Upper lobe of left lung (tissue), 6 donors: ENCODE results near the gene TMEM247. TPM values are rescaled to one million over a fixed set of nuclear protein-coding genes. Genes with fewer than 3 reads are reported as not detected.

Experiments used
- ATAC-seq, 2 donors: fragments of 200-7000 bp; cut with Tn5 transposase; one replicate each; pipeline ENCODE4 v1.9.1; 2022; ENCODE audit warnings: mild to moderate bottlenecking in 2 of 2, moderate library complexity in 2 of 2; ENCODE audit not compliant: low FRiP score in 2 of 2
- DNase-seq, 2 donors: peaks; one replicate each; pipeline ENCODE4 v3.0.0-alpha.2; 2019 to 2020
- H3K27ac ChIP-seq, 4 donors: fragments of 200-600 bp; sonication (generic); one replicate each; pipeline ENCODE4 v1.5.1; 2016 to 2019
- H3K27me3 ChIP-seq, 4 donors: fragments of 200-600 bp; sonication (generic); one replicate each; pipeline ENCODE4 v1.5.1; 2017 to 2019
- H3K36me3 ChIP-seq, 4 donors: fragments of 200-600 bp; sonication (generic); one replicate each; pipeline ENCODE4 v1.5.1; 2016 to 2019
- H3K4me1 ChIP-seq, 4 donors: fragments of 200-600 bp; sonication (generic); one replicate each; pipeline ENCODE4 v1.5.1; 2018 to 2019
- H3K4me3 ChIP-seq, 4 donors: fragments of 200-600 bp; sonication (generic); one replicate each; pipeline ENCODE4 v1.5.1; 2017 to 2019; ENCODE audit warnings: mild to moderate bottlenecking in 2 of 4, moderate library complexity in 1 of 4
- H3K9me3 ChIP-seq, 4 donors: fragments of 200-600 bp; sonication (generic); one replicate each; pipeline ENCODE4 v1.5.1; 2018 to 2019
- EP300 ChIP-seq, 4 donors: sonication (generic); formaldehyde crosslinking; IDR thresholded peaks; one replicate each; pipeline ENCODE4 v1.5.1; 2017; ENCODE audit warnings: antibody characterized with exemption in 4 of 4, control low read depth in 2 of 4
- POLR2A ChIP-seq, 4 donors: fragments of 450-650 bp; IDR thresholded peaks; one replicate each; pipeline ENCODE4 v1.5.1; 2016 to 2017; ENCODE audit warnings: antibody characterized with exemption in 4 of 4, mild to moderate bottlenecking in 2 of 4
- POLR2AphosphoS5 ChIP-seq, 2 donors: sonication (generic); formaldehyde crosslinking; IDR thresholded peaks; one replicate each; pipeline ENCODE4 v1.5.1; 2017; ENCODE audit warnings: antibody characterized with exemption in 2 of 2
- WGBS, 2 donors: methylation state at CpG; one replicate each; pipeline ENCODE4 v1.1.5; 2017 to 2018; 5-methylcytosine and 5-hydroxymethylcytosine counted together
- total RNA-seq, 6 donors: library from RNA; depleted of rRNA in 4 of 6; stranded (reverse); fragments of >200 nt in 4 of 6; gene quantifications; one replicate each; pipeline versions ENCODE4 v1.1.0 to v1.2.1, GENCODE V29; 2016 to 2021
- TF ChIP-seq, protein P1 (sequence below), 6 experiments: fragments of 450-650 bp in 4 of 6; fragments of 200-600 bp in 2 of 6; sonication (generic) in 2 of 6; IDR thresholded peaks; one replicate each; pipeline ENCODE4 v1.5.1; 2016 to 2019; ENCODE audit warnings: antibody characterized with exemption in 6 of 6
- donor health status: DM: no; HTN: no; CAD: no; lungs with moderate emphysema.
- donor health status: DM: no; HTN: yes; CAD: no; lungs with severe emphysema.

Gene TMEM247
- total RNA-seq, 6 donors from 2014 or later, result not detected

DNA sequence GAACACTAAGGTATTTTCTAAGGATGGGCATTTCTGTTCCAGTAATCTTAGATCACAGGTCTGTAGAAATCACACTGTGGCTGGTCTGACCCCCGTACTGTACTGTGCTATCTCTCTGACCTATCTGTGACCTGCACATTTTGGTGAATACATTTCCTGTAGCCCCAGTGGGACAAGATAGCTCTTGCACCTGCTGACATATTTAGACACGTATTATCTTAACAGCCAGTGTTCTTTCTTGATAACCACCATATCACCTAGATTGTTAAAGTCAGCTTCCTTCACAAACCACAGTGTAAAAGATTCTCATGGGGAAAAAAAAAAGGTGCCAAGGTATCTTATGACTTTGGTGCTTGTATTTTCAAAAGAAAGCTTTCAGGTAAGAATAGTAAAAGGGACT is 39.8 kb upstream of the TMEM247 start:
- WGBS, 2 donors, result 48 to 52% methylated on average over 2 of the region's 2 CpGs
- H3K9me3 ChIP-seq, result no peaks in the 10 kb centered on the region
- no peaks in the 10 kb centered on the region for H3K27me3 ChIP-seq
- no peak overlapping the region for H3K27ac ChIP-seq
- H3K36me3 ChIP-seq, result no peaks in the 10 kb centered on the region
- DNase-seq (no peak), ATAC-seq (no peak)
- no peak for TF ChIP-seq POLR2A (IDR thresholded peaks at IDR 0.05)
- TF ChIP-seq EP300 (IDR thresholded peaks at IDR 0.05), result no peak
- TF ChIP-seq POLR2AphosphoS5 (IDR thresholded peaks at IDR 0.05), result no peak
- TF ChIP-seq, protein P1, sequence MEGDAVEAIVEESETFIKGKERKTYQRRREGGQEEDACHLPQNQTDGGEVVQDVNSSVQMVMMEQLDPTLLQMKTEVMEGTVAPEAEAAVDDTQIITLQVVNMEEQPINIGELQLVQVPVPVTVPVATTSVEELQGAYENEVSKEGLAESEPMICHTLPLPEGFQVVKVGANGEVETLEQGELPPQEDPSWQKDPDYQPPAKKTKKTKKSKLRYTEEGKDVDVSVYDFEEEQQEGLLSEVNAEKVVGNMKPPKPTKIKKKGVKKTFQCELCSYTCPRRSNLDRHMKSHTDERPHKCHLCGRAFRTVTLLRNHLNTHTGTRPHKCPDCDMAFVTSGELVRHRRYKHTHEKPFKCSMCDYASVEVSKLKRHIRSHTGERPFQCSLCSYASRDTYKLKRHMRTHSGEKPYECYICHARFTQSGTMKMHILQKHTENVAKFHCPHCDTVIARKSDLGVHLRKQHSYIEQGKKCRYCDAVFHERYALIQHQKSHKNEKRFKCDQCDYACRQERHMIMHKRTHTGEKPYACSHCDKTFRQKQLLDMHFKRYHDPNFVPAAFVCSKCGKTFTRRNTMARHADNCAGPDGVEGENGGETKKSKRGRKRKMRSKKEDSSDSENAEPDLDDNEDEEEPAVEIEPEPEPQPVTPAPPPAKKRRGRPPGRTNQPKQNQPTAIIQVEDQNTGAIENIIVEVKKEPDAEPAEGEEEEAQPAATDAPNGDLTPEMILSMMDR (IDR thresholded peaks at IDR 0.05), result no peak
- H3K4me3 ChIP-seq, result no peak overlapping the region
- peaks cover 0 to 7% (median 0%) of the 10 kb centered on the region in 4 donors for H3K4me1 ChIP-seq

DNA sequence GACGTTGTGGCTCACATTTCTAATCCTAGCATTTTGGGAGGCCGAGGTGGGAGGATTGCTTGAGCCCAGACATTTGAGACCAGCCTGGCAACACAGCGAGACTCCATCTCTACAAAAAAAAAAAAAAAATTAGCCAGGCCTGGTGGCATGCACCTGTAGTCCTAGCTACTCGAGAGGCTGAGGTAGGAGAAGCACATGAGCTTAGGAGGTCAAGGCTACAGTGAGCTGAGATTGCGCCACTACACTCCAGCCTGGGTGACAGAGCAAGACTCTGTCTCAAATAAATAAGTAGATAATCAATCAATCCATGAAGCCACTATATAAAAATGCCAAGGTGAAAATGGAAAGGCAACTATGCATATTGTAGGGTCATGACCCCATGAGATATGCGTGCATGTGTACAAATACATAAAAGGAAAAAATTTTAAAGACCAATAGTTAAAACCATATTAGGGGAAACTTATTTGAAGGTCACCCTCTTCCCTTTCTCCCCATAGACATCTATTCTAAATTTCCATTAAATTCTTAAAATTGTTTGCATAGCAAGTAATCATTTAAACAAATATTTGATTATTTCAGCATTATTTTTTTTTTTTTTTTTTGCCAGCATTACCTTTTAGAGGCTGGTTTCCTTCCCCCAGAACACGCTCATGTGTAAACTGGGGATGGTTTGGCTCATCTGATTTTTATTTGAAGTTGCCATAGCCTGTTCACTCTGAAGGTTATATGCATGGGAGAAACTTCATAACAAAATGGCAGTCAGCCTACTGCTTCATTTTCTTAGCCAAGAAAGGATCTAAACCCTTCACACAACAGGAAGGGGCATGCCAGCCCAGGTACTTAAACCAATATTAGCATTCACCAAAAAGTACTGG is 37.3 kb upstream of the TMEM247 start:
- 88 to 92% methylated on average over 7 of the region's 7 CpGs for WGBS, 2 donors
- Histone ChIP-seq H3K27me3 (no peaks in the 10 kb centered on the region), H3K27ac (no peak overlapping the region), H3K9me3 (peaks cover 0 to 5% (median 2%) of the 10 kb centered on the region in 4 donors), H3K4me3 (no peak overlapping the region), H3K4me1 (no peaks in the 10 kb centered on the region), H3K36me3 (no peaks in the 10 kb centered on the region)
- ATAC-seq (no peak), DNase-seq (no peak)
- TF ChIP-seq POLR2A (IDR thresholded peaks at IDR 0.05) (no peak), POLR2AphosphoS5 (IDR thresholded peaks at IDR 0.05) (no peak), EP300 (IDR thresholded peaks at IDR 0.05) (no peak)
- TF ChIP-seq, protein P1 (IDR thresholded peaks at IDR 0.05), result no peak

DNA sequence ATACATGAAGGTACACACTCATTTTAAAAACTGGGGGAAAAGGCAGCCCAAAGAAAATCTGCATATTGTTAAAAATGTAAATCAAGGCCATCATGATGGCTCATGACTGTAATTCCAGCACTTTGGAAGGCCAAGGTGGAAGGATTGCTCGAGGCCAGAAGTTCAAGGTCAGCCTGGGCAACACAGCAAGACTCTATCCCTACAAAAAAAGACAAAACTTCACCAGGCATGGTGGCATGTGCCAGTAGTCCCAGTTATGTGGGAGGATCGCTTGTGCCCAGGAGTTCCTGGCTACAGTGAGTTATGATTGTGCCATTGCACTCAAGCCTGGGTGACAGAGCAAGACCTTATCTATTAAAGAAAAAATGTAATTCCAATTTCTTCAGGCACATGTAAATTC is 34.6 kb upstream of the TMEM247 start:
- Histone ChIP-seq H3K27ac (no peak overlapping the region), H3K9me3 (peaks cover 0 to 5% (median 2%) of the 10 kb centered on the region in 4 donors), H3K4me1 (no peaks in the 10 kb centered on the region), H3K27me3 (no peaks in the 10 kb centered on the region), H3K36me3 (no peaks in the 10 kb centered on the region), H3K4me3 (no peak overlapping the region)
- WGBS, 2 donors, result 87 to 90% methylated on average over 2 of the region's 2 CpGs
- no peak for TF ChIP-seq POLR2AphosphoS5 (IDR thresholded peaks at IDR 0.05)
- TF ChIP-seq, protein P1 (IDR thresholded peaks at IDR 0.05), result no peak
- no peak for TF ChIP-seq EP300 (IDR thresholded peaks at IDR 0.05)
- no peak for DNase-seq
- ATAC-seq, result no peak

DNA sequence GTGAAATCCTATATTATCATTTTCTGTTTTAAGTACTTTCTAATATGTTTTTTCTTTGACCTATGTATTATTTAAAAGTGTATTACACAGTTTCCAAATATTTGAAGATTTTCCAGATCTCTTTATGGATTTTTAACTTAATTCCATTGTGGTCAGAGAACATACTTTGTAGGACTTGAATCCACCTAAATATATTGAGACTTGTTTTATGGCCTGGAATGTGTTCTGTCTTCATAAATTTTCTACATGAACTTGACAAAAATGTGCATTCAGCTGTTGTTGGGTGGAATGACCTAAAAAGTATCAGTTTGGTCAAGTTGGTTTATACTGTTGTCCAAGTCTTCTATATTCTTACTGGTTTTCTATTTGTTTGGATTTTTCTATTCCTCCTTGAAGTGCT is 33.8 kb upstream of the TMEM247 start:
- DNase-seq (no peak), ATAC-seq (no peak)
- H3K27ac ChIP-seq, result no peak overlapping the region
- H3K9me3 ChIP-seq, result peaks cover 0 to 5% (median 2%) of the 10 kb centered on the region in 4 donors
- no peaks in the 10 kb centered on the region for H3K4me1 ChIP-seq
- TF ChIP-seq, protein P1 (IDR thresholded peaks at IDR 0.05), result no peak
- TF ChIP-seq EP300 (IDR thresholded peaks at IDR 0.05) (no peak), POLR2A (IDR thresholded peaks at IDR 0.05) (no peak), POLR2AphosphoS5 (IDR thresholded peaks at IDR 0.05) (no peak)
- no peaks in the 10 kb centered on the region for H3K36me3 ChIP-seq
- H3K4me3 ChIP-seq, result no peak overlapping the region
- no peaks in the 10 kb centered on the region for H3K27me3 ChIP-seq
